Caco-2 (cell line): Measurements from ENCODE around the gene PHC3. TPM values are rescaled to one million over a fixed set of nuclear protein-coding genes. Genes with fewer than 3 reads are reported as not detected.

Experiments
- BruUV-seq: library from RNA; stranded (reverse); fragments of 400-500 nt; replicated peaks from 2 replicates; lab custom pipeline; 2021; lab: Mats Ljungman, UMichigan
- CTCF ChIA-PET: fragments of 300-600 bp; sonication (Branson Sonifier 250); formaldehyde crosslinking; loops from one replicate; lab custom pipeline; 2022; ENCODE audit warnings: antibody characterized with exemption; lab: Charles Lee
- POLR2A ChIA-PET: fragments of 300-600 bp; sonication (Branson Sonifier 250); formaldehyde crosslinking; loops from one replicate; lab custom pipeline; 2022; ENCODE audit warnings: antibody characterized with exemption; lab: Charles Lee
- DNase-seq, 2 experiments: peaks; one replicate each; pipeline versions ENCODE4 v3.0.0 to v3.0.0-alpha.2; 2020 to 2022
- H3K27me3 ChIP-seq: replicated peaks from 2 replicates; pipeline ENCODE4 v1.6.0; 2011; ENCODE audit warnings: low read length; ENCODE audit not compliant: control insufficient read depth, insufficient read depth
- H3K36me3 ChIP-seq: 2 replicates; pipeline ENCODE4 v1.5.1; 2011; ENCODE audit warnings: low read length; ENCODE audit not compliant: control insufficient read depth, insufficient read depth
- H3K4me1 ChIP-seq: fragments of 250-450 bp; sonication (Bioruptor Pico); 2 replicates; pipeline ENCODE4 v1.5.1; 2020; ENCODE audit warnings: mild to moderate bottlenecking
- H3K4me3 ChIP-seq: 2 replicates; pipeline ENCODE4 v1.5.1; 2011; ENCODE audit warnings: low read depth, mild to moderate bottlenecking, control low read depth, low read length
- H3K9me3 ChIP-seq: fragments of 250-450 bp; sonication (Bioruptor Pico); 2 replicates; pipeline ENCODE4 v1.5.1; 2020; ENCODE audit warnings: mild to moderate bottlenecking, moderate library complexity
- H3K27ac Mint-ChIP-seq: one replicate; pipeline ENCODE4 v1.8.0; 2022; ENCODE audit warnings: mixed read lengths; ENCODE audit not compliant: unreplicated experiment
- H3K27me3 Mint-ChIP-seq: one replicate; pipeline ENCODE4 v1.8.0; 2022; ENCODE audit warnings: mixed read lengths; ENCODE audit not compliant: insufficient read depth, unreplicated experiment
- H3K36me3 Mint-ChIP-seq: one replicate; pipeline ENCODE4 v1.8.0; 2022; ENCODE audit warnings: mild to moderate bottlenecking, mixed read lengths; ENCODE audit not compliant: insufficient read depth, unreplicated experiment
- H3K4me1 Mint-ChIP-seq: one replicate; pipeline ENCODE4 v1.8.0; 2022; ENCODE audit warnings: low read depth, mixed read lengths; ENCODE audit not compliant: unreplicated experiment
- H3K4me3 Mint-ChIP-seq: one replicate; pipeline ENCODE4 v1.8.0; 2022; ENCODE audit warnings: mild to moderate bottlenecking, moderate library complexity, mixed read lengths; ENCODE audit not compliant: unreplicated experiment
- H3K9me3 Mint-ChIP-seq: one replicate; pipeline ENCODE4 v1.8.0; 2022; ENCODE audit warnings: mixed read lengths; ENCODE audit not compliant: unreplicated experiment
- CTCF ChIP-seq, 2 experiments: fragments of 200-600 bp in 1 of 2; IDR thresholded peaks; 1 replicate in 1 of 2; 2 replicates in 1 of 2; pipeline versions ENCODE4 v1.5.1 to v1.8.0; 2011 to 2022; ENCODE audit warnings: antibody characterized with exemption in 1 of 2, control low read depth in 1 of 2, inconsistent platforms in 1 of 2, low read depth in 1 of 2, low read length in 1 of 2, mild to moderate bottlenecking in 1 of 2, moderate library complexity in 1 of 2; ENCODE audit not compliant: insufficient read depth in 1 of 2, severe bottlenecking in 1 of 2, unreplicated experiment in 1 of 2
- intact Hi-C: fragments of 100-400 bp; cut with micrococcal nuclease; formaldehyde crosslinking; loops from one replicate; pipeline ENCODE4 v1.10.0; 2022; ENCODE audit not compliant: unreplicated experiment
- total RNA-seq: library from RNA; stranded (reverse); gene quantifications from 2 replicates; pipeline ENCODE4 v1.2.3, GENCODE V29; 2022

The PHC3 gene
- total RNA-seq, 1 experiment from 2014 or later = 29.8 TPM

- intact Hi-C loops = no loop called here
- BruUV-seq = no TSS peak
- Mint-ChIP-seq H3K36me3 (no peaks in the 10 kb centered on the region), H3K27me3 (no peaks in the 10 kb centered on the region), H3K27ac (no peak overlapping the region), H3K4me3 (no peak overlapping the region), H3K9me3 (no peaks in the 10 kb centered on the region), H3K4me1 (peaks cover 6% of the 10 kb centered on the region)
- no peak for TF ChIP-seq CTCF (IDR thresholded peaks at IDR 0.05; ENCODE audit: insufficient read depth in 1 of 2, low read depth in 1 of 2, low read length in 1 of 2, severe bottlenecking in 1 of 2, unreplicated experiment in 1 of 2)
- no peaks in the 10 kb centered on the region for H3K9me3 ChIP-seq
- POLR2A ChIA-PET = no interaction called here
- H3K4me3 ChIP-seq = no peak overlapping the region
- DNase-seq = no peak
- CTCF ChIA-PET = interaction anchor here (0.7 kb wide), 1 partner anchor 219 kb away, joined by 7 read pairs; no protein-coding TSS in a partner anchor
- no peaks in the 10 kb centered on the region for H3K36me3 ChIP-seq
- H3K27me3 ChIP-seq = no peaks in the 10 kb centered on the region
- H3K4me1 ChIP-seq = peaks cover 11% of the 10 kb centered on the region
Measured at GRCh38 chr3:170049146-170050000, 132.2 kb downstream of the PHC3 start.

- peaks cover 8% of the 10 kb centered on the region for H3K36me3 Mint-ChIP-seq
- ChIA-PET CTCF (no interaction called here), POLR2A (no interaction called here)
- peaks cover 6% of the 10 kb centered on the region for H3K4me1 Mint-ChIP-seq
- intact Hi-C loops = no loop called here
- H3K27ac Mint-ChIP-seq = peak overlapping the region; percentile 61
- Histone ChIP-seq H3K27me3 (no peaks in the 10 kb centered on the region), H3K4me3 (no peak overlapping the region), H3K9me3 (no peaks in the 10 kb centered on the region), H3K4me1 (peaks cover 11% of the 10 kb centered on the region), H3K36me3 (no peaks in the 10 kb centered on the region)
- no TSS peak for BruUV-seq
- TF ChIP-seq CTCF (IDR thresholded peaks at IDR 0.05; ENCODE audit: insufficient read depth in 1 of 2, low read depth in 1 of 2, low read length in 1 of 2, severe bottlenecking in 1 of 2, unreplicated experiment in 1 of 2) = no peak
- no peak overlapping the region for H3K4me3 Mint-ChIP-seq
- H3K9me3 Mint-ChIP-seq = no peaks in the 10 kb centered on the region
- DNase-seq = no peak
- H3K27me3 Mint-ChIP-seq = no peaks in the 10 kb centered on the region
Measured at GRCh38 chr3:170047133-170047404, 134.5 kb downstream of the PHC3 start.

- no TSS peak for BruUV-seq
- Histone ChIP-seq H3K27me3 (no peaks in the 10 kb centered on the region), H3K9me3 (no peaks in the 10 kb centered on the region), H3K4me1 (peaks cover 11% of the 10 kb centered on the region), H3K4me3 (no peak overlapping the region), H3K36me3 (no peaks in the 10 kb centered on the region)
- DNase-seq = no peak
- no peaks in the 10 kb centered on the region for H3K27me3 Mint-ChIP-seq
- intact Hi-C loops = no loop called here
- no peak overlapping the region for H3K4me3 Mint-ChIP-seq
- ChIA-PET POLR2A (interaction anchor here (0.5 kb wide), 1 partner anchor 107 kb away, joined by 5 read pairs; no protein-coding TSS in a partner anchor), CTCF (interaction anchor here (0.6 kb wide), 1 partner anchor 35 kb away, joined by 3 read pairs; no protein-coding TSS in a partner anchor)
- TF ChIP-seq CTCF (IDR thresholded peaks at IDR 0.05; ENCODE audit: insufficient read depth in 1 of 2, low read depth in 1 of 2, low read length in 1 of 2, severe bottlenecking in 1 of 2, unreplicated experiment in 1 of 2) = no peak
- H3K9me3 Mint-ChIP-seq = no peaks in the 10 kb centered on the region
- H3K36me3 Mint-ChIP-seq = peaks cover 8% of the 10 kb centered on the region
- H3K4me1 Mint-ChIP-seq = peaks cover 6% of the 10 kb centered on the region
- peak overlapping the region; percentile 61 for H3K27ac Mint-ChIP-seq
Measured at GRCh38 chr3:170046269-170047132, 135.0 kb downstream of the PHC3 start.
